Measurements from ENCODE around the gene CCDC57.
"Not testable (repeated sequence)": the region's sequence is repeated elsewhere in the genome, so short reads cannot be mapped to it uniquely, and the experiment has no call there.

DNA sequence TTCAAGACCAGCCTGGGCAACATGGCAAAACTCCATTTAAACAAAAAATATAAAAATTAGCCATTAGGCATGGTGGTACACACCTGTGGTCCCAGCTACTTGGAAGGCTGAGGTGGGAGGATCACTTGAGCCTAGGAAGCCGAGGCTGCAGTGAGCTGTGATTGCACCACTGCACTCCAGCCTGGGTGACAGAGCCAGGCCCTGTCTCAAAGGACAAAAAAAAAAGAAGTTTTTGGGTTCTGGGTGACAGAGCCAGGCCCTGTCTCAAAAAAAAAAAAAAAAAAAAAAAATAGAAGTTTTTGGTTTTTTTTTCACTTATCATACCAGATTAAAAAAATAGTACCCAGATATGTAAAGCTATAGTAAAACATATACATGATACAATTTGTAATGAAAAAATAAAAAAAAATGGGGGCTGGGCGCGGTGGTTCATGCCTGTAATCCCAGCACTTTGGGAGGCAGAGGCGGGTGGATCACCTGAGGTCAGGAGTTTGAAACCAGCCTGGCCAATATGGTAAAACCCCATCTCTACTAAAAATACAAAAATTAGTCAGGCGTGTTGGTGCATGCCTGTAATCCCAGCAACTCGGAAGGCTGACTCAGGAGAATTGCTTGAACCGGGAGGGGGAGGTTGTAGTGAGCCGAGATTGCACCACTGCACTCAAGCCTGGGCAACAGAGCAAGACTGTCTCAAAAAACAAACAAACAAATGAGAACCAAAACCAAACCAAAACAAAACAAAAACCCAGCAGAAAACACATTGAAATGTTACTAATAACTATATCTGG is 79.3 kb downstream of the CCDC57 start:
- TF ChIP-seq, protein P1, sequence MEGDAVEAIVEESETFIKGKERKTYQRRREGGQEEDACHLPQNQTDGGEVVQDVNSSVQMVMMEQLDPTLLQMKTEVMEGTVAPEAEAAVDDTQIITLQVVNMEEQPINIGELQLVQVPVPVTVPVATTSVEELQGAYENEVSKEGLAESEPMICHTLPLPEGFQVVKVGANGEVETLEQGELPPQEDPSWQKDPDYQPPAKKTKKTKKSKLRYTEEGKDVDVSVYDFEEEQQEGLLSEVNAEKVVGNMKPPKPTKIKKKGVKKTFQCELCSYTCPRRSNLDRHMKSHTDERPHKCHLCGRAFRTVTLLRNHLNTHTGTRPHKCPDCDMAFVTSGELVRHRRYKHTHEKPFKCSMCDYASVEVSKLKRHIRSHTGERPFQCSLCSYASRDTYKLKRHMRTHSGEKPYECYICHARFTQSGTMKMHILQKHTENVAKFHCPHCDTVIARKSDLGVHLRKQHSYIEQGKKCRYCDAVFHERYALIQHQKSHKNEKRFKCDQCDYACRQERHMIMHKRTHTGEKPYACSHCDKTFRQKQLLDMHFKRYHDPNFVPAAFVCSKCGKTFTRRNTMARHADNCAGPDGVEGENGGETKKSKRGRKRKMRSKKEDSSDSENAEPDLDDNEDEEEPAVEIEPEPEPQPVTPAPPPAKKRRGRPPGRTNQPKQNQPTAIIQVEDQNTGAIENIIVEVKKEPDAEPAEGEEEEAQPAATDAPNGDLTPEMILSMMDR (IDR thresholded peaks at IDR 0.05; ENCODE audit: insufficient read depth, low read length, poor library complexity, severe bottlenecking) = not testable (repeated sequence)
- TF ChIP-seq EZH2phosphoT487 (conservative IDR thresholded peaks at IDR 0.05; ENCODE audit: low read length) = not testable (repeated sequence)

All from SU-DHL-6 (cell line).